ENCODE data around the gene TEX44. TPM values are rescaled to one million over a fixed set of nuclear protein-coding genes. Genes with fewer than 3 reads are reported as not detected.
"Not testable (repeated sequence)": the region's sequence is repeated elsewhere in the genome, so short reads cannot be mapped to it uniquely, and the experiment has no call there.

Gene TEX44
- total and polyA plus RNA-seq, 4 donors: not detected

DNA sequence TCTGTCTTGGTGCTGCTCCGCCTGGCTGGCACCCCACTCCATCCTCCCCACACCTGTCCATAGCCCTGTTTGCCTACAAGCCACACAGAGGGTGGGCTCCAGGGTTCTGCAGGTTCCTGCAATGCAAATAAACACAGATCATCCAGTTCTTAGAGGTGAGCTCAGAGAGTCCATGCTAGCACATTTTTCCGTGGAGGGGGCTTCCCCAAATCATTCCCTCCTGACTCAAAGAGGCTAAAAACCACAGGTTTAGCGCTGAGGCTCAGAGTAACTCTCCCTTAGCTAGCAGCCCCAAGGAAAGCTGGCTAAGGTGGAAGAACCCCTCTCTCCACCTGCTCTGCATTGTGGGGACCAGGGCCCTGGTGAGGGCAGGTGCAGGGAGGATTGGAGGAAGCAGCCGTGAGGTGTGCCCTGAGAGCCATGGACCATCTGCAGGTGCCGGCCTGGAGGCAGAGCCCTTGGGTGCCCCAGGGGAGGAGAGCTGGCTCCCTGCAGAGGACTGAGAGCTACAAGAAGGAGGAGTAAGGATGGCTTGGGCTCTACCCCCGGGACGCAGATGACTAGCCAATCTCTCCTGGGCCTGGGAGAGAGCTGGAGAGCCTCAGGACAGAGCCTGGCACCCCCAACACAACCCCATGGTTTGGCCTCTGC lies 23.8 kb upstream of the TEX44 start:
- intact Hi-C loops (cut with DNase I): no loop called here
- H3K4me3 ChIP-seq (ENCODE audit: low read length in 2 of 2): no peak overlapping the region
- no peaks in the 10 kb centered on the region for H3K4me1 ChIP-seq (ENCODE audit: control insufficient read depth in 1 of 2, insufficient read depth in 2 of 2, low read length in 2 of 2)
- no peak overlapping the region for H3K27ac ChIP-seq (ENCODE audit: low read depth in 1 of 2, low read length in 2 of 2)
- H3K9me3 ChIP-seq (ENCODE audit: control insufficient read depth, low read length): no peaks in the 10 kb centered on the region
- no peaks in the 10 kb centered on the region for H3K27me3 ChIP-seq (ENCODE audit: control insufficient read depth in 1 of 2, insufficient read depth in 2 of 2, low read length in 1 of 2)
- DNase-seq (no peak), ATAC-seq (ENCODE audit: low FRiP score) (no peak)
- WGBS, 2 donors: 89 to 92% methylated on average over 7 of the region's 7 CpGs
- H3K36me3 ChIP-seq (ENCODE audit: control insufficient read depth in 1 of 2, insufficient read depth in 2 of 2, low read length in 1 of 2): no peaks in the 10 kb centered on the region

DNA sequence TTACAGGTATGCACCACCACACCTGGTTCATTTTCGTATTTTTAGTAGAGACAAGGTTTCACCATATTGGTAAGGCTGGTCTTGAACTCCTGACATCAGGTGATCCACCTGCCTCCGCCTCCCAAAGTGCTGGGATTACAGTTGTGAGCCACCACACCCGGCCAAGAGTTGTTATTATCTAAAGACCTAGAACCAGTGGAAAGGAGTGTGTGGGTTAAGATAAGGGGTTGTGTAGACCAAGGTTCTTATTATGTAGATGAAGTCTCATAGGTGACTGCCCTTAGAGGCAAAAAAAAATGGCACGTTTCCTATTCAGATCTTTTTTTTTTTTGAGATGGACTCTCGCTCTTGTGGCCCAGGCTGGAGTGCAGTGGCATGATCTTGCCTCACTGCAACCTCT lies 21.7 kb upstream of the TEX44 start:
- H3K36me3 ChIP-seq (ENCODE audit: control insufficient read depth in 1 of 2, insufficient read depth in 2 of 2, low read length in 1 of 2); H3K4me1 ChIP-seq (ENCODE audit: control insufficient read depth in 1 of 2, insufficient read depth in 2 of 2, low read length in 2 of 2); intact Hi-C loops (cut with DNase I); ATAC-seq (ENCODE audit: low FRiP score); H3K27me3 ChIP-seq (ENCODE audit: control insufficient read depth in 1 of 2, insufficient read depth in 2 of 2, low read length in 1 of 2); H3K27ac ChIP-seq (ENCODE audit: low read depth in 1 of 2, low read length in 2 of 2); H3K4me3 ChIP-seq (ENCODE audit: low read length in 2 of 2); DNase-seq; H3K9me3 ChIP-seq (ENCODE audit: control insufficient read depth, low read length): not testable (repeated sequence)
- WGBS, 2 donors: 87 to 94% methylated on average over 5 of the region's 5 CpGs

DNA sequence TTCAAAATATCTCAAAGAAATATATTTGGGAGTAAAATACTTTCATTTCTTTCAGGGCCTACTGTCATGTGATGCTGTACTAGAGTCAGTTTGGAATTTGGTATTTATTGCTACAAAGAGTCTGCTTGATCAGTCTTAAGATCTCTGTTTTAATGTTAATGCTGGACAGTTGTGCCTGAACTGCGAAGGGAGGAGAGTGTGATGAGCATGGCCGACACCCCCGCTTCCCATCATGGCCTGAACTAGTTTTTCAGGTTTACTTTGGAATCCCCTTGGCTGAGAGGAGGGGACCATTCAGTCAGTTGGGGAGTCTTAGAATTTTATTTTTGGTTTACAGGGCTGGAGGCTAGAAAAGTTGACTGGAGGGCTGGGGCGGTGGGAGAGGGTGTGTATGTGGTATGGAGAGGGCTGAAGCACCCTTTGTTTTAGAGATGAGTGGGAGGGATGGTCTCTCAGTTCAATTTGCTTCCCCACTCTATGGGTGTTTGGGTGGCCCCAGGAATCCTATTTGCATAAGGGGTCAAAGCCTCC lies 20.9 kb upstream of the TEX44 start:
- Histone ChIP-seq H3K4me3 (ENCODE audit: low read length in 2 of 2) (no peak overlapping the region), H3K9me3 (ENCODE audit: control insufficient read depth, low read length) (no peaks in the 10 kb centered on the region), H3K27me3 (ENCODE audit: control insufficient read depth in 1 of 2, insufficient read depth in 2 of 2, low read length in 1 of 2) (no peaks in the 10 kb centered on the region), H3K27ac (ENCODE audit: low read depth in 1 of 2, low read length in 2 of 2) (no peak overlapping the region), H3K4me1 (ENCODE audit: control insufficient read depth in 1 of 2, insufficient read depth in 2 of 2, low read length in 2 of 2) (no peaks in the 10 kb centered on the region), H3K36me3 (ENCODE audit: control insufficient read depth in 1 of 2, insufficient read depth in 2 of 2, low read length in 1 of 2) (no peaks in the 10 kb centered on the region)
- intact Hi-C loops (cut with DNase I): no loop called here
- ATAC-seq (ENCODE audit: low FRiP score) (no peak), DNase-seq (no peak)
- WGBS, 2 donors: 87 to 93% methylated on average over 4 of the region's 4 CpGs

DNA sequence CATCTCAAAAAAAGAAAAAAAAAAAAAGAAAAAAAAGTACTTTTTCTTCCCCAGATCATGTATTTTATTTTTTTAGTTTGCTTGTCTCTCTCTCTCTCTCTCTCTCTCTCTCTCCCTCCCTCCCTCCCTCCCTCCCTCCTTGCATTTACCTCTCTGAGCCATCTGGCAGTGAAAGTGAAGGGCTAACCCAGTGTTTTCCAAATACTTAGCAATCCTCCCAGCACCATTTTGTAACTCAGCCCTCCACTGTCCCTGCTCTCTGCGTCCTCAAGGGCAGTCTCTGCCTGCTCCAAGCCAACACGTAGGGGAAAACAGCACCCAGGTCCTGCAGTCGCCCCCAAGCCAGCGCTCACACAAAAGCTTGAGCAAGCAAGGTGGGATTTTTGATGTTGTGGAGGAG lies 19.6 kb upstream of the TEX44 start:
- WGBS, 2 donors: 59 to 69% methylated on average over 4 of the region's 4 CpGs
- Histone ChIP-seq H3K27me3 (ENCODE audit: control insufficient read depth in 1 of 2, insufficient read depth in 2 of 2, low read length in 1 of 2) (no peaks in the 10 kb centered on the region), H3K9me3 (ENCODE audit: control insufficient read depth, low read length) (no peaks in the 10 kb centered on the region), H3K4me3 (ENCODE audit: low read length in 2 of 2) (no peak overlapping the region), H3K4me1 (ENCODE audit: control insufficient read depth in 1 of 2, insufficient read depth in 2 of 2, low read length in 2 of 2) (no peaks in the 10 kb centered on the region), H3K27ac (ENCODE audit: low read depth in 1 of 2, low read length in 2 of 2) (no peak overlapping the region), H3K36me3 (ENCODE audit: control insufficient read depth in 1 of 2, insufficient read depth in 2 of 2, low read length in 1 of 2) (no peaks in the 10 kb centered on the region)
- intact Hi-C loops (cut with DNase I): no loop called here
- ATAC-seq (ENCODE audit: low FRiP score) (no peak), DNase-seq (no peak)

DNA sequence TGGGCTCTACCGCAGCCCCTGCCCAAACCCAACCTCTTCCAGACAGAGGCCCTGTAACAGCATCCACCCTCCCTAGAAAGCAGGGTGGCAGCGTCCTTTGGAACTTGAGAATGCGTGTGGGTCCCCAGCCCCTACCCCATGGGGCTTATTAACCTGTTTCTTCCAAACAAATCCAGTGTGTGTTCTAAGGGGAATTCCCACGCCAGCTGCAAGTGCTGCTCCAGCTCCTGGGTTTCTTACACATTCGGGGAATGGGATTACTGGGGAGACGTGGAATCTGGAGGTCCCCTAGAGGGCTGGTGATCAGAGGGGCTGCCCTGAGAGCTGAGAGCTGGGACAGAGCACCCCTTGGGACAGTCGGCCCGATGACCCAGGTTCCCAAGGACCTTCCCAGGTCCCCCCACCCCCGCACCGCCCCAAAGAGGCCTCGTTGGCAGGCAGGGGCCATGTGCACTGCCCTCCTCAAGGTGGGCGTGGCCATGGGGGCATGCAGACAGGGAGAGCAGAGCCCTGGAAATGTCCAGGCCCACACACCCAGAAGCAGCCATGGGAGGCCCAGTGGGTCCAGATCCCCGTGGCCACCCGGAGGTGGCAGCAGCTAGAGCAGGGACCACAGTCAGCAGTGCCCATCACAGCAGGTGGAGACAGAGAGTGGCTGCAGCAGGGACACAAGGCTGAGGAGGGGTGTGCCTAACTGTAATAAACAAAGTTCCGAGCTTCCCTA lies 18.8 kb upstream of the TEX44 start:
- intact Hi-C loops (cut with DNase I): no loop called here

DNA sequence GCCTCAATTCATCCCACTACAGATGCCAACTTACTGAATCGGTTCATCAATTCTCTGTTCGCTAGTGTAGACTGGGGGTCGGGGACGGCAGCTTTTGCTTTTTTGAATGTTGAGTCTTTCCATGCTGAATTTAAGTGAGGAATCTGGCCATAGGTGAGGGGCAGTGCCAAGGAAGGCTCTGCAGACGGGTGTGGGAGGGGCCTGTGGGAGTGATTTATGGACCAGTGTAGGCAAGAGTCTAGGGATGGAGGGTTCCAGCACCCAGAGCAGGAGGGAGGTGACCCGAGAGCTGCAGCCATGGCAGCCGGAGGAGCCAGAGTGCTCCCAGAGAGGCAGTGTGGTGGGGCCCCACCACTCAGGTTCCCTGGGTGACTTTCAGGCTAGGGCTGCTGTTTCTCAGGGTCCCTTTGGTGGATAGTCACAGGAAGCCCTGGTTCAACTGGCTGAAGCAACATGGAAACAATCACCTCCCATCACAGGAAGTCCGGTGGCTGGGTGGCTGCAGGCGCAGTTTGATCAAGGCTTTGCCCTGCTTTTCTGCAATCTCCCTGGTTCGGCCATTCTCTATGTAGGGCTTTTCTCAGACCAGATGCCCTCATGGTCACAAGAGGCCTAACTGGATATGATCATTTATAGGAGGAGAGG lies 16.9 kb upstream of the TEX44 start:
- Histone ChIP-seq H3K4me1 (ENCODE audit: control insufficient read depth in 1 of 2, insufficient read depth in 2 of 2, low read length in 2 of 2) (no peaks in the 10 kb centered on the region), H3K9me3 (ENCODE audit: control insufficient read depth, low read length) (no peaks in the 10 kb centered on the region), H3K36me3 (ENCODE audit: control insufficient read depth in 1 of 2, insufficient read depth in 2 of 2, low read length in 1 of 2) (no peaks in the 10 kb centered on the region), H3K27ac (ENCODE audit: low read depth in 1 of 2, low read length in 2 of 2) (no peak overlapping the region), H3K27me3 (ENCODE audit: control insufficient read depth in 1 of 2, insufficient read depth in 2 of 2, low read length in 1 of 2) (no peaks in the 10 kb centered on the region), H3K4me3 (ENCODE audit: low read length in 2 of 2) (no peak overlapping the region)
- intact Hi-C loops (cut with DNase I): no loop called here
- WGBS, 2 donors: 86 to 94% methylated on average over 10 of the region's 10 CpGs
- ATAC-seq (ENCODE audit: low FRiP score) (no peak), DNase-seq (no peak)

More for the DNA sequence above, 18.8 kb upstream of the TEX44 start:
- ATAC-seq (ENCODE audit: low FRiP score): peak; percentile 41
- Histone ChIP-seq H3K4me3 (ENCODE audit: low read length in 2 of 2) (no peak overlapping the region), H3K27me3 (ENCODE audit: control insufficient read depth in 1 of 2, insufficient read depth in 2 of 2, low read length in 1 of 2) (no peaks in the 10 kb centered on the region), H3K27ac (ENCODE audit: low read depth in 1 of 2, low read length in 2 of 2) (no peak overlapping the region), H3K36me3 (ENCODE audit: control insufficient read depth in 1 of 2, insufficient read depth in 2 of 2, low read length in 1 of 2) (no peaks in the 10 kb centered on the region), H3K9me3 (ENCODE audit: control insufficient read depth, low read length) (no peaks in the 10 kb centered on the region), H3K4me1 (ENCODE audit: control insufficient read depth in 1 of 2, insufficient read depth in 2 of 2, low read length in 2 of 2) (no peaks in the 10 kb centered on the region)
- DNase-seq: no peak
- 78 to 81% methylated on average over 15 of the region's 15 CpGs for WGBS, 2 donors

DNA sequence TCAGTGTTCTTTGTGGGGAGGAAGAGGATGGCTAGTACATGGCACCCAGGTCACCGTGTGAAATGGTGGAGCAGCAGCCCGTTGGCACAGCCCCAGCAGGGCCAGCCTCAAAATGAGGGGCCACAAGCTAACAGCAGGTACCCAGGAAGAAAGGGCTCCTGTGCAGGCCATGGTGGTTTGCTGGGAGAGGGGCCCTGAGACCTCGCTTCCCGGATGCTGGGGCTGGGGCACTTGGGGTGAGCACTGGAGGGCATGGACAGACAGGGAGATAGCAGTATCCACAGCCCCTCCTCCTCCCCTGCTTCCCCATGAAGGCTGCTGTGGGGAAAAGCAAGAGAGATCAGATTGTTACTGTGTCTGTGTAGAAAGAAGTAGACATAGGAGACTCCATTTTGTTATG lies 16.2 kb upstream of the TEX44 start:
- ATAC-seq (ENCODE audit: low FRiP score) (no peak), DNase-seq (no peak)
- Histone ChIP-seq H3K27me3 (ENCODE audit: control insufficient read depth in 1 of 2, insufficient read depth in 2 of 2, low read length in 1 of 2) (no peaks in the 10 kb centered on the region), H3K36me3 (ENCODE audit: control insufficient read depth in 1 of 2, insufficient read depth in 2 of 2, low read length in 1 of 2) (no peaks in the 10 kb centered on the region), H3K9me3 (ENCODE audit: control insufficient read depth, low read length) (no peaks in the 10 kb centered on the region), H3K4me3 (ENCODE audit: low read length in 2 of 2) (no peak overlapping the region), H3K27ac (ENCODE audit: low read depth in 1 of 2, low read length in 2 of 2) (no peak overlapping the region), H3K4me1 (ENCODE audit: control insufficient read depth in 1 of 2, insufficient read depth in 2 of 2, low read length in 2 of 2) (no peaks in the 10 kb centered on the region)
- 86 to 96% methylated on average over 4 of the region's 4 CpGs for WGBS, 2 donors
- intact Hi-C loops (cut with DNase I): no loop called here

DNA sequence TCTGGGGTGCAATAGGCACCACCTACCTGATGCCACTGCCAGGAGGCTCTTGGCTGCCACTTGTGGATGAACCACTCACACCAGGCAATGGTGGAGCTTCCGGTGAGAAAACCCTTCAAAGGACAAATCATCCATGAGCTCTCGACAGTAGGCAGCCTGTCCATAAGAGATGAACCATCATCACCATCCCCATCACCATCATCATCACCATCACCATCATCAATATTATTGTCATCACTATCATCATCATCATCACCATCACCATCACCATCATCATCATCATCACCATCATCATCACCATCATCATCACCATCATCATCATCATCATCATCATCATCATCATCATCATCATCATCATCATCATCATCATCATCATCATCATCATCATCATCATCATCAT lies 14.0 kb upstream of the TEX44 start:
- H3K9me3 ChIP-seq (ENCODE audit: control insufficient read depth, low read length); H3K4me1 ChIP-seq (ENCODE audit: control insufficient read depth in 1 of 2, insufficient read depth in 2 of 2, low read length in 2 of 2); H3K36me3 ChIP-seq (ENCODE audit: control insufficient read depth in 1 of 2, insufficient read depth in 2 of 2, low read length in 1 of 2); H3K27me3 ChIP-seq (ENCODE audit: control insufficient read depth in 1 of 2, insufficient read depth in 2 of 2, low read length in 1 of 2); ATAC-seq (ENCODE audit: low FRiP score); DNase-seq; intact Hi-C loops (cut with DNase I); H3K4me3 ChIP-seq (ENCODE audit: low read length in 2 of 2); H3K27ac ChIP-seq (ENCODE audit: low read depth in 1 of 2, low read length in 2 of 2): not testable (repeated sequence)
- 99 to 100% methylated on average over 2 of the region's 2 CpGs for WGBS, 2 donors
